ENCODE data around the gene REPS1.
"Not testable (repeated sequence)": the region's sequence is repeated elsewhere in the genome, so short reads cannot be mapped to it uniquely, and the experiment has no call there.

REPS1 gene

DNA sequence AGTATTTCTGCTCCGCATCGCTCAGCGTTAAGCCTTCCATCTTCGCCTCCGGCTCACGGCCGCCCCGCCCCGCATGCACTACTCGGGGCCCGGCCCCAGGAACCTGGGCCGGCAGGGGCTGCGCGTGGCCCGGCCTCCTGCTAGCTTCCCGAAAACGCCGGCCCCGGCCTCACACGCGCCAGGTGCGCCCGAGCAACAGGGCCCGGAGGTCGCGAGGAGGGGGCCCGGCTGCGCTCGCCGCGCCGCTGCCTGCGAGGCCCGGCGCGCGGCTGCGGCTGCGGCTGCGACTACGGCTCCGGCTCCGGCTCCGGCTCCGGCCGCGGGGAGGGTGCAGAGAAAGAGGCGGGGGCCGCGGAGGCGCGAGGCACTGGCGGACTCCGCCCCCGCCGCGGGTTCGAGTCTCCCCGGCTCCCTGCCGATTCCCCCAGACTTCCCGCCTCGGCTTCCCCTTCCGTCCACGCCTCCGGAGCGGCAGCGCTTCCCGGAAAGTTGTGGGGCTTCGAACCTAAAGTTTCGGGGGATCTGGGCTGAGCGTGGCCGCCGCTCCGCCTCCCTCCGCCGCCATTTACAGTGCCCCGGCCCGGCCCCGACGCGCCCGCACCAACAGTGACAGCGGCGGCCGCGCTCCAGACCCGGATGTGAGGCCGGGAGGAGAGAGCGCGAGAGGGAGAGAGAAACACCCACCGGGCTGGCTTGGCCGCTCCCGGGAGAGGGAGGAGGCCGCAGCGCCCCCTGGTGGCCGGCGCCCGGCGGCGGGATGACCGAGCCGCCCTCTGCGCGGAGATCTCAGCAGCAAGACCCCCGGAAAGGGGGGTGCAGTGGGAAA lies at the start of gene REPS1:
REPS1 (minus strand) TSS at position 611 of the 826 bp plus-strand sequence; CDS start at position 40, 571 bp downstream.
- DNase-seq (ENCODE audit: low read depth, low spot score): peak; percentile 75

- DNase-seq (ENCODE audit: low read depth, low spot score): no peak
These were observed 49.4 kb upstream of the REPS1 start for GRCh38 chr6:139037490-139037889.

DNA sequence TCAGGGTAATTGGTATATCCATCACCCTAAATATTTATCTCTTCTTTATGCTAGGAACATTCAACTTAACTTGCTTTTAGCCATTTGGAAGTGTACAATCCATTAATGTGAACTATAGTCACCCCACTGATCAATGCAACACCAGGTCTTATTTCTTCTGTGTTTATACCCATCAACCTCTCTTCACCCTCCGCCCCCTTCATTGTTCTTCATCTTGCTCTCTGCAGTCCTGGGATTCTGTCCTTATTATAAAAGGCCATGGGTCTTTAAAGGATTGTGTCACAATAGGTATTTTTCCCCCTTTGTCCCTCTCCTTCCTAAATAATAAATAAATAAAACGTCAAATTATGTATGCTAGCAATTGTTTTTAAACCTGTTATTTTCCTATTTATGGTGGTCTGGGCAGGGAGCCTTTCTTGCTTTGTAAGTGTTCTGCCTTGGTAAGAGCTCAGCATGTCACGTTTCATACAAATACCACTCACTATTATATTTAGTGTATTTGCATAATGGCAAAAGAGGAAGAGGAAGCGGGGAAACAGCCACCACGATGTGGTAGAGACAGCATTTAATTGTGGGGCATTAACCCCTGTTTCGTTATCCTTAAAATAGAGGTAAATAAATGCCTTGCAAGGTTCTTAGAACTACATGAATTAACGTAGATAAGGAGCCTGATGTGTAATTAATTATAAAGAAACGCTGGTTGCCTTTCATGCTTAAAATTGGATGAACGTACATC lies 42.3 kb upstream of the REPS1 start:
- DNase-seq (ENCODE audit: low read depth, low spot score): no peak

DNA sequence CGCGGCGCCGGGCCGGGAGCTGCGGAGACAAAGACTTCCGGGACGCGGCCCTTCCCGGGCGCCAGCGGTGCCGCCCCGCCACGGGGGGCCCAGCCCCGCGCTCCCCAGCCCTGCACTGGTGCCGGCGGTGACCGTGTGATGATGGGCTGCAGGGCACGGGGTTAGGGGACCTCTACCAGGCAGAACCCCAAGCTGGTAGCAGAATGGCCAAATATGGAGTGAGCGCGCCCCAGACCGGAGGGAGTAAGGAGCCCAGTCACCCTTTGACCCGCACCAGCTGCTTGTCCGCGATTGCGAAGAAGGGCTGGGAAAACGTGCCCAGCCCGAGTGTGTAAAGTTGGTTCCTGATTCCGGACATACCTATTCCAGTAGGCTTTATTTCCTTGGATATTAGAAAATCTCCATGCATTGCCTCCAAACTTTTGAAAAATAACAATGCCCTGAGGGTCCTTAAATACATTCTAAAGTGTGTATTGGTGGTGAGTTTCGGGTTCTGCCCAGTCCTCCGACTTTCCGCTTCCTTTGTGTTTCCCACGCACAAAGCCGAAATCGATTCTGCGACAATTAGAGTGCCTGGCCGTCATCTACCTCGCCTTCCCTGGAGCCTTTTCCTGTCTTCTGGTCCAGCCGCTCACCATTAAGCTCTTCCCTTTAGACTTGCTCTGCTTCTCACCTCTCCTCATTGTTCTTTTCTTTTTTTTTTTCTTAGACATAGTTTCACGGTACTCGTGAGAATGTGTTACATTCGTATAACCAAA lies 41.6 kb upstream of the REPS1 start:
- no peak for DNase-seq (ENCODE audit: low read depth, low spot score)

GRCh38 chr6:139028658-139029469 lies 40.8 kb upstream of the REPS1 start, which contains the start of gene ABRACL:
Gene ABRACL, plus strand, starts transcription at chr6:139028745. Its CDS starts 5,416 bp downstream, at chr6:139034161.
- peak; percentile 55 for DNase-seq (ENCODE audit: low read depth, low spot score)

- no peak for DNase-seq (ENCODE audit: low read depth, low spot score)
These were observed 40.2 kb upstream of the REPS1 start for GRCh38 chr6:139028215-139028657.

GRCh38 chr6:139027620-139028182 lies 39.6 kb upstream of the REPS1 start:
- DNase-seq (ENCODE audit: low read depth, low spot score): peak; percentile 3

GRCh38 chr6:139025416-139025815 lies 37.4 kb upstream of the REPS1 start:
- DNase-seq (ENCODE audit: low read depth, low spot score): not testable (repeated sequence)

DNA sequence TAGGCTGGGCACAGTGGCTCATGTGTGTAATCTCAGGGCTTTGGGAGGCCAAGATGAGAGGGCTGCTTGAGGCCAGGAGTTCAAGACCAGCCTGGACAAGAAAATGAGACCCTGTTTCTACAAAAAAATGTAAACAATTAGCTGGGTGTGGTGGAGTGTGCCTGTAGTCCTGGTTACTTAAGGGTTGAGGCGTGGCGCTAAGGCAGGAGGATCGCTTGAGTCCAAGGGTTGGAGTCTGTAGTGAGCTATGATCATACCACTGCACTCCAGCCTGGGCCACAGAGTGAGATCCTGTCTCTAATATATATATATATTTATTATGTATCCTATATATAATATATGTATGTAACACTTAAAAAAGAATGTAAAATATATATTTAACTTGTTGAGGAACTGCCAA lies 32.6 kb upstream of the REPS1 start:
- DNase-seq (ENCODE audit: low read depth, low spot score): no peak

DNA sequence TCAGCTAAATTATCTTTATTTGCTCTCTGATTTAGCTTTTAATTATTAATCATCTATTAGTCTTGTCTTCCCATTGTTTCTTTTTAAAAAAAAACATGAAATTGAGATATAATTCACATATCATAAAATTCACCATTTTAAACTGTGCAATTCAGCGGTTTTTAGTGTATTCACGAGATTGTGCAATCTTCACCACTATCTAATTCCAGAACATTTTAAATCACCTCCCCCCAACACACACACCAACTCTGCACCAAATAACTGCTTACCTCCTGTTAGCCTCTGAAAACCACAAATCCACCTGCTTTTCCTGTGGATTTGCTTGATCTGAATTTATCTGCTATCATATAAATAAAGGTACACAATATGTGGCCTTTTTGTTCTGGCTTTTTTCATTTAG lies 31.7 kb upstream of the REPS1 start:
- no peak for DNase-seq (ENCODE audit: low read depth, low spot score)

- DNase-seq (ENCODE audit: low read depth, low spot score): no peak
These were observed 29.2 kb upstream of the REPS1 start for GRCh38 chr6:139017227-139017626.

DNA sequence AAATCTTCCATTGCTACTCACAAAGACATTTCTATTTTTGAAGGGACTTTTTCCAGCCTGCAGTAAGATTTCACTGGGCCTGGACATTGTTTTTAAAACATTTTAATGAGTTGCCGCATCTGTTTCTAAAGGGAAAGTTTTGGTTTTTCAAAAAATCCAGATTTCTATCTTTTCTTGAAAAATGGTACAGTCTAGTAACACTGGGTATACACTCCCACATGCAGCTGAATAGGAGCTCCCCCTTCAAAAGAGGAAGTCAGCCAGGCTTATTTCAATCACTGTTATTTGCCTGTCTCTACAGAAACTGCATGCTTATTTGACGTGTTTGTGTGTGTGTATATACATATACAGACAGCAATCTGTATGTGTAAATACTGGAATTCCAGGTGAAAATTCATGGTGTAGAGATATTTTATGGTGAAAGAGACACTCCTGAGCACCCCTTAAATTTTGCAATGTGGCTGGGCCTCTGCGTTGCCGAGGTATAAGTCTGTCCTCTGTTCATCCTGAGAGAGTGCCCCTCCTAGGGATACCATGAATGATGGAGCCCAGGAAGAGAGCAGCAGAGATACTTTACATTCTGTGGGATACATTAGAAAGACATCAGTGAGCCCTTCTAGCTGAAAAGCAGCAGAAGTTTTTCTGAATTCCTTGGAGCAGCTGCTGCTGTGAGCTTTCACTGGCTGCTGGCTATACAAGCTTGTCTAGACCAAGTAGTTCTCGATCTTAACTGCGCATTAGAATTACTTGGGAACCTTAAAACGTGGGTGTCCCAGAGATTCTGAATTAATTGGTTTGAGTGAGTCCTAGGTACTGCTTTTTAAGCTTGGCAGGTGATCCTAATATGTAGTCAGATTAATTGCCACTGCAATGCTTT lies 28.5 kb upstream of the REPS1 start:
- no peak for DNase-seq (ENCODE audit: low read depth, low spot score)

- DNase-seq (ENCODE audit: low read depth, low spot score): no peak
These were observed 26.9 kb upstream of the REPS1 start for GRCh38 chr6:139014945-139015344.

DNA sequence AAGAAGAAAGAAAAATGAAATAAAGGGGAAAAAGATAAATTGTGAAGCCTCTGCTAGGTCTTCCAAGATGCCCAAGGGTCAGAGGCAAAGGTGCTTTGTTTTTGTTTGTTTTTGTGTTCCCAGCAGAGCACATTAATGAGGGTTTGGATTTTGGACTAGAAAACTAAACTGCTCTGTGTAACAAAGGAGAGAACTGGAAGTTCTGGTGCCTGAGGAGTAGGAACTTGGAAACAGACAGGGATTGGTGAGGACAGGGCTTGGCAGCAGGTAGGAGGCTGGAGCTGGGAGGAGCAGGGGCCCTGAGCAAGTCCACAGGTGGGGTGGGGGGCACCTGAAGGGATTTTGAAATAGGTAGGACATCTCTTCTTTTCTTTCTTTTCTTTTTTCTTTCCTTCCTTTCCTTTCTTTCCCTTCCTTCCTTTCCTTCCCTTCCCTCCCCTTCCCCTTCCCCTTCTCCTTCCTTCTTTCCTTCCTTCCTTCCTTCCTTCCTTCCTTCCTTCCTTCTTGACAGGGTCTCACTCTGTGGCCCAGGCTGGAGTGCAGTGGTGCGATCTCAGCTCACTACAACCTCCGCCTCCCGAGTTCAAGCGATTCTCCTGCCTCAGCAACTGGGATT lies 25.2 kb upstream of the REPS1 start:
- no peak for DNase-seq (ENCODE audit: low read depth, low spot score)

DNA sequence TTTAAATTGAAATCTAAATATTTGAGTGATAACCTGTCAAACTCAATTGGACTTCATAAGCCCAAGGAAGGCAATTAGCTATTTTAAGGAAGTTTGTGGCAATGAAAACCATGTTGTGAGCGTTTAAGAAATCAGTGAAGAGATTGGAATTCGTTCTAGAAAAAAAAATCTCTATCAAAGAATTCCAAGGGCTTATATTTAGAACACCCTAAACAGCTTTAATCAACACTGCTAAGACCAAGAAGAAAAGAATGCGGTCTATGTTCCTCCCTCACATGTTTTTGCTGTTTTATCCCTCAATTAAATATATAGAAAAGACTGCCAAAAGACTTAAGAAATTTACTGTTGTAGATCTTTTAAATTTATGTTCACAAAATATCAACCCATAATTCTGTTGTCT lies 23.9 kb upstream of the REPS1 start:
- DNase-seq (ENCODE audit: low read depth, low spot score): no peak

DNA sequence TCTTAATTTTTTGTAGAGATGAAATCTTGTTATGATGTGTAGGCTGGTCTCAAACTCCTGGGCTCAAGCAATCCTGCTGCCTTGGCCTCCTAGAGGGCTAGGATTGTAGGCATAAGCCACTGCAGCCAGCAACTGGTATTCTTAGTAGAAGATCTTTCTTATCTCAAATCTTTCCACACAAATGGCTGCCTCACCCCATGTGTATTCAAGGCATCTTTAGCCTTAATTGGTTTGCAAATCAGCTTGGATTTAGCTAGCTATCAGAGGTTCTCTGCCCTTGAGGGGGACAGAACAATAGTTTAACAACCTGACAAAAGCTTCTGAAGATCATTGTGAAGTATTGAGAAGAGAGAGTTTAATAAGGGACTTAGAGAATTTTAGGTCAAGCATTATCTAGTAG lies 22.6 kb upstream of the REPS1 start:
- DNase-seq (ENCODE audit: low read depth, low spot score): no peak

DNA sequence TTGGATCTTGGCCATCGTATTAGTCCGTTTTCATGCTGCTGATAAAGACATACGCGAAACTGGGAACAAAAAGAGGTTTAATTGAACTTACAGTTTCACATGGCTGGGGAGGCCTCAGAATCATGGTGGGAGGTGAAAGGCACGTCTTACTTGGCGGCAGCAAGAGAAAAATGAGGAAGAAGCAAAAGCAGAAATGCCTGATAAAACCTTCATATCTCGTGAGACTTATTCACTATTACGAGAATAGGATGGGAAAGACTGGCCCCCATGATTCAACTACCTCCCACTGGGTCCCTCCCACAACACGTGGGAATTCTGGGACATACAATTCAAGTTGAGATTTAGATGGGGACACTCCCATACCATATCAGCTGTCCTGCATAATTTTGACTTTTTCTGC lies 20.1 kb upstream of the REPS1 start:
- no peak for DNase-seq (ENCODE audit: low read depth, low spot score)

DNA sequence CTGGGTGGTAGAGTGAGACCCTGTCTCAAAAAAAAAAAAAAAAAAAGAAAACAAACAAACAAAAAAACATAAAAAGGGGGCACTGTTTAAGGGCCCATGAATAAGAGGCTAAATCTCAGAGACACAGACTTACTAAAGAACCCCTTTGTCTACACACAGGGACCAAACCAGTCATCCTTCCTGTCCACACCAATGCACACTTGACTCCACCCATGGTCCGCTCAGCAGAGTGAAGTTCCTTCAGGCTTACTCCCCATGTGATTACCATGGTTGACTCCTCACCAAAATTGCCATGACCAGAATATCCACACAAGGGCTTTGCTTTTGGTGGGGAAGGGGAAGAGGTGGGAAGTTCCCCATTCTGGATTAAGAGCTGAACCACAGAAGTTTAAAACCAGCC lies 19.4 kb upstream of the REPS1 start:
- DNase-seq (ENCODE audit: low read depth, low spot score): no peak

DNA sequence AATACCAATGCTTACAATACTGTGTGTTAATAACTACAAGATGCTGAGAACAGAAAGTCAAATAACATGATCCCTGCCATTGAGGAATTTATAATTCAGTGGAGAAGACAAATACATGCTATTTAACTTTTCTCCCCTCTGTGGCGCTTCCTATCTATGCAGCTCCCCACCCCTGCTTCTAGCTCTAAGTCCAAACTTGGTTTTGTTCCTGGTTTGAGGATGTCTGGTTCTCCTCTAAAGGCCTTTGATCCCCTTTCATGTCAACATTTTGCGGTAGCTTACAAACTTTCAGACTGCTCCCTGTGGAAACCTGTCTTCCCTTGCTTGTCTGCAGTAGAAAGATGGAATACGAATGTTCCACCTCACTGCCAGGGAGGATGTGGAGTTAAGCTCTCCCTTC lies 18.4 kb upstream of the REPS1 start:
- DNase-seq (ENCODE audit: low read depth, low spot score): no peak
